GM10266 (cell line): ENCODE data around the gene GNAQ.

ENCODE experiments used
- DNase-seq: peaks from one replicate; pipeline ENCODE4 v3.0.0; 2012; ENCODE audit errors: extremely low spot score
- CTCF ChIP-seq: IDR thresholded peaks from 2 replicates; pipeline ENCODE4 v1.5.1; 2012; ENCODE audit warnings: mild to moderate bottlenecking, low read depth; ENCODE audit not compliant: control insufficient read depth, insufficient read depth; ENCODE audit errors: missing control alignments

The GNAQ gene

GRCh38 chr9:77747163-77747562 is 284.4 kb downstream of the GNAQ start:
- DNase-seq: no peak
- no peak for TF ChIP-seq CTCF

GRCh38 chr9:77744841-77745430 is 286.7 kb downstream of the GNAQ start:
- no peak for DNase-seq
- TF ChIP-seq CTCF: no peak

- DNase-seq: no peak
- TF ChIP-seq CTCF: no peak
Measured at GRCh38 chr9:77743386-77743785, 288.2 kb downstream of the GNAQ start.

GRCh38 chr9:77738932-77739331 is 292.7 kb downstream of the GNAQ start:
- no peak for TF ChIP-seq CTCF
- DNase-seq: no peak

- TF ChIP-seq CTCF: no peak
- no peak for DNase-seq
Measured at GRCh38 chr9:77735494-77735893, 296.1 kb downstream of the GNAQ start.

- no peak for TF ChIP-seq CTCF
- no peak for DNase-seq
Measured at GRCh38 chr9:77731930-77732329, 299.7 kb downstream of the GNAQ start.

GRCh38 chr9:77731008-77731698 is 300.5 kb downstream of the GNAQ start:
- no peak for DNase-seq
- TF ChIP-seq CTCF: no peak
